Suprapubic skin (tissue), 3 donors: Measurements from ENCODE around the gene DPP9.

Source experiments
- EP300 ChIP-seq: sonication (generic); formaldehyde crosslinking; IDR thresholded peaks from one replicate; pipeline ENCODE4 v1.6.1; 2017; ENCODE audit warnings: antibody characterized with exemption
- POLR2A ChIP-seq, 2 donors: fragments of 450-650 bp; IDR thresholded peaks; one replicate each; pipeline ENCODE4 v1.6.1; 2017; ENCODE audit warnings: antibody characterized with exemption in 2 of 2, mild to moderate bottlenecking in 2 of 2, moderate library complexity in 2 of 2
- TF ChIP-seq, protein P1 (sequence below), 2 donors: fragments of 200-600 bp in 1 of 2; fragments of 450-650 bp in 1 of 2; sonication (generic) in 1 of 2; IDR thresholded peaks; one replicate each; pipeline ENCODE4 v1.5.1; 2016 to 2019; ENCODE audit warnings: antibody characterized with exemption in 2 of 2, mild to moderate bottlenecking in 1 of 2, moderate library complexity in 1 of 2

DNA sequence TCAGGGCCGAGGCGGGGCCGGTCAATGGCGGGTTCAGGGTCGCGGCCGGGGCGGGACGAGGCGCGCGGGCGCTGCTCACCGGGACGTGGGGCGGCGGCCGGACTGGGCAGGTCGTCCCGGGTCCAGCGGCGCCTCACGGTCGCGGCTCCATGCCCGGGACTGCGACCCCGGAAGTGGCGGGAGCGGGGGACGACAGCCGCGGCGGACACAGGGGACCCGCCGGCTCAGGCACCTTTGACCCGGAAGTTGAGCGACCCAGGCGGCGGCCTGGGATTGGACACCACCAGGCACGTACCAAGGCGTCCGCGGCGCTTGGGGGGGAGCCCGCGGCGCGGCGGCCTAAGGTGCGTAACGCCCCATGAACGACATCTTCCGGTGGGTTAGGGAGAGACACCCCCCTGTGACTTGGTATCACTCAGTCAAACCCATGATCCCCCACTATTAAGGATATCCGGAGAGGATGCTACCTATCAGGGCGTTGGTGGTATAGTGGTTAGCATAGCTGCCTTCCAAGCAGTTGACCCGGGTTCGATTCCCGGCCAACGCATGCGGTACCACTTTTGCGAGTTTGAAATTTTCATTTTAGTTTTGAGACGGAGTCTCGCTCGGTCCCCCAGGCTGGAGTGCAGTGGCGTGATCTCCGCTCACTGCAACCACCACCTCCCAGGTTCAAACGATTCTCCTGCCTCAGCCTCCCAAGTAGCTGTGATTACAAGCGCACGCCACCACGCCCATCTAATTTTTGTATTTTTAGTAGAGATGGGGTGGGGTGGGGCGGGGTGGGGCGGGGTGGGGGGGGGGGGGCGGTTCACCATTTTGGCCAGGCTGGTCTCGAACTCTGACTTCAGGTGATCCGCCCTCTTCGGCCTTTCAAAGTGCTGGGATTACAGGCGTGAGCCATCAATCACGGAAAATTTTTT, at the start of gene DPP9:
- peak in 1 of 2 donors; percentile 35 for TF ChIP-seq POLR2A (IDR thresholded peaks at IDR 0.05)
- TF ChIP-seq EP300, result no peak
- TF ChIP-seq, protein P1, sequence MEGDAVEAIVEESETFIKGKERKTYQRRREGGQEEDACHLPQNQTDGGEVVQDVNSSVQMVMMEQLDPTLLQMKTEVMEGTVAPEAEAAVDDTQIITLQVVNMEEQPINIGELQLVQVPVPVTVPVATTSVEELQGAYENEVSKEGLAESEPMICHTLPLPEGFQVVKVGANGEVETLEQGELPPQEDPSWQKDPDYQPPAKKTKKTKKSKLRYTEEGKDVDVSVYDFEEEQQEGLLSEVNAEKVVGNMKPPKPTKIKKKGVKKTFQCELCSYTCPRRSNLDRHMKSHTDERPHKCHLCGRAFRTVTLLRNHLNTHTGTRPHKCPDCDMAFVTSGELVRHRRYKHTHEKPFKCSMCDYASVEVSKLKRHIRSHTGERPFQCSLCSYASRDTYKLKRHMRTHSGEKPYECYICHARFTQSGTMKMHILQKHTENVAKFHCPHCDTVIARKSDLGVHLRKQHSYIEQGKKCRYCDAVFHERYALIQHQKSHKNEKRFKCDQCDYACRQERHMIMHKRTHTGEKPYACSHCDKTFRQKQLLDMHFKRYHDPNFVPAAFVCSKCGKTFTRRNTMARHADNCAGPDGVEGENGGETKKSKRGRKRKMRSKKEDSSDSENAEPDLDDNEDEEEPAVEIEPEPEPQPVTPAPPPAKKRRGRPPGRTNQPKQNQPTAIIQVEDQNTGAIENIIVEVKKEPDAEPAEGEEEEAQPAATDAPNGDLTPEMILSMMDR (IDR thresholded peaks at IDR 0.05), result peak; percentile 1 to 30
